AG04450 (cell line): Measurements from ENCODE around the gene EME1. TPM values are rescaled to one million over a fixed set of nuclear protein-coding genes. Genes with fewer than 3 reads are reported as not detected.
A peak's percentile ranks its signal among the peaks of the same experiment; 100 is the strongest.

Experiments used
- CTCF ChIA-PET: fragments of 300-600, 350-600 bp; formaldehyde crosslinking; extraction: SDS; loops from one replicate; lab custom pipeline; 2022; ENCODE audit warnings: antibody characterized with exemption, inconsistent platforms; lab: Charles Lee
- POLR2A ChIA-PET: fragments of 350-600 bp; formaldehyde crosslinking; extraction: SDS; loops from one replicate; lab custom pipeline; 2021; ENCODE audit warnings: antibody characterized with exemption, inconsistent platforms; lab: Yijun Ruan, JAX
- DNase-seq: peaks from one replicate; pipeline ENCODE4 v3.0.0-alpha.2; 2011; ENCODE audit warnings: low read depth, low spot score
- H3K27ac ChIP-seq: one replicate; pipeline ENCODE4 v1.5.1; 2012; ENCODE audit warnings: low read depth, low read length, control low read depth
- H3K27me3 ChIP-seq: one replicate; pipeline ENCODE4 v1.6.0; 2012; ENCODE audit warnings: low read length; ENCODE audit not compliant: control insufficient read depth, insufficient read depth
- H3K4me3 ChIP-seq: 2 replicates; pipeline ENCODE4 v1.5.1; 2011; ENCODE audit warnings: mild to moderate bottlenecking, low read depth, low read length, control low read depth
- H3K9me3 ChIP-seq: 2 replicates; pipeline ENCODE4 v1.5.1; 2012; ENCODE audit warnings: low read length; ENCODE audit not compliant: control insufficient read depth, insufficient read depth
- CTCF ChIP-seq: IDR thresholded peaks from 2 replicates; pipeline ENCODE4 v1.5.1; 2011; ENCODE audit warnings: low read depth, low read length, control low read depth, inconsistent platforms
- polyA plus RNA-seq: library from polyadenylated mRNA; depleted of rRNA; stranded (reverse); fragments of >200 nt; gene quantifications from 2 replicates; pipeline ENCODE4 v1.2.3, GENCODE V29; 2011

Gene EME1
- polyA plus RNA-seq, 1 experiment: 2.5 TPM

GRCh38 chr17:50389534-50389933 lies 16.5 kb downstream of the EME1 start:
- TF ChIP-seq CTCF: no peak
- no peak overlapping the region for H3K4me3 ChIP-seq
- H3K27me3 ChIP-seq: no peaks in the 10 kb centered on the region
- no peak for DNase-seq
- H3K27ac ChIP-seq: no peak overlapping the region
- CTCF ChIA-PET: interaction anchor here (1.3 kb wide), 1 partner anchor 7 kb away, joined by 10 read pairs; the partner anchor contains the start of gene LRRC59
- POLR2A ChIA-PET: interaction anchor here (1.4 kb wide), 1 partner anchor 8 kb away, joined by 10 read pairs; no protein-coding TSS in a partner anchor
- no peaks in the 10 kb centered on the region for H3K9me3 ChIP-seq

- TF ChIP-seq CTCF: no peak
- H3K27ac ChIP-seq: no peak overlapping the region
- peaks cover 4% of the 10 kb centered on the region; the same call in 1 of the 2 replicates for H3K9me3 ChIP-seq
- no peak overlapping the region for H3K4me3 ChIP-seq
- CTCF ChIA-PET: interaction anchor here (1.3 kb wide), 1 partner anchor 30 kb away, joined by 3 read pairs; no protein-coding TSS in a partner anchor
- no peaks in the 10 kb centered on the region for H3K27me3 ChIP-seq
- DNase-seq: no peak
- POLR2A ChIA-PET: no interaction called here
These were observed 19.6 kb downstream of the EME1 start for GRCh38 chr17:50392621-50393020.

- Histone ChIP-seq H3K9me3 (peaks cover 4% of the 10 kb centered on the region; the same call in 1 of the 2 replicates), H3K4me3 (no peak overlapping the region), H3K27me3 (no peaks in the 10 kb centered on the region), H3K27ac (no peak overlapping the region)
- POLR2A ChIA-PET: no interaction called here
- TF ChIP-seq CTCF: no peak
- CTCF ChIA-PET: no interaction called here
- DNase-seq: no peak
These were observed 20.7 kb downstream of the EME1 start for GRCh38 chr17:50393700-50394099.

GRCh38 chr17:50394711-50395110 lies 21.7 kb downstream of the EME1 start:
- POLR2A ChIA-PET: no interaction called here

More at GRCh38 chr17:50394711-50395110, 21.7 kb downstream of the EME1 start:
- CTCF ChIA-PET: interaction anchor here (4.9 kb wide), 1 partner anchor 32 kb away, joined by 45 read pairs; no protein-coding TSS in a partner anchor
- TF ChIP-seq CTCF: no peak
- Histone ChIP-seq H3K27me3 (no peaks in the 10 kb centered on the region), H3K27ac (no peak overlapping the region), H3K9me3 (peaks cover 4% of the 10 kb centered on the region; the same call in 1 of the 2 replicates), H3K4me3 (peak overlapping the region; percentile 94)
- DNase-seq: no peak
